NCI-H69 (cell line): Measurements from ENCODE around the gene SCN1B.

Source experiments
- DNase-seq: peaks from one replicate; lab custom pipeline; 2025; lab: John Stamatoyannopoulos, UW

SCN1B gene

DNA sequence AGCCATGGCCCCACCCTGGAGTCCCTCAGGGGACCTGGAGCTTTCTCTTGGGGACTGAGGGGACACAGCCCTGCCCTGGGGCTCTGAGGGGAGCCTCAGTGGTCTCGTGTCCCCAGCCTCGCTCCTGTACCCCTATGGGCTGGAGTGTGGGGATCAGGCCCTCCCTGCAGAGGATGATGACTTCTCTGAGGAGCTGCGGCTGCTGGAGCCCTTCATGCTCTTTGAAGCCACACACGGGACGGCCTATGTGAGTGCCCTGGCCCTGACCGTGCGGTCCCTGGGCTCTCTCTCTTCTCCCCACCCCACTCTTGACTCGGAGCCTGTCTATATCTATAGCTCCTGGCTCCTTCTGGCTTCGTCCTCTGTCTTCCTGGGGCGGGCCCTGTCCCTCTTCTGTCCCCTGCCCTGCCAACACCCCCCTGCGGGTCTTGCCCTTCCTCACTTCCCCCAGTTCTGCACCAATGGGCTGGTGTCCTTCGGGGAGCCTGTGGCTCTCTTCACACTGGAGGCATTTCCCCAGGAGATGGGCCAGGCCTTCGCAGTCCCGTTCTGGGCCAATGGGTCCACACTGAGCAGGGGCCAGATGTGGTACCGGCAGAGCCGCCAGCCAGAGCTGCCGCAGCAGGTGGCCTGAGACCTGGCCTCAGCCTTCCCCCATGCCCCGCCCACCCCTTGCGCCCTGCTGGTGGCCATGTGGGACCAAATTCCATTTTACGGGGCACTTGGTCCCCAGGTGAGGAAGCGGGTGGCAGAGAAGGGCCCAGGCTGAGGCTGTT is 44.3 kb downstream of the SCN1B start:
- DNase-seq, result no peak

DNA sequence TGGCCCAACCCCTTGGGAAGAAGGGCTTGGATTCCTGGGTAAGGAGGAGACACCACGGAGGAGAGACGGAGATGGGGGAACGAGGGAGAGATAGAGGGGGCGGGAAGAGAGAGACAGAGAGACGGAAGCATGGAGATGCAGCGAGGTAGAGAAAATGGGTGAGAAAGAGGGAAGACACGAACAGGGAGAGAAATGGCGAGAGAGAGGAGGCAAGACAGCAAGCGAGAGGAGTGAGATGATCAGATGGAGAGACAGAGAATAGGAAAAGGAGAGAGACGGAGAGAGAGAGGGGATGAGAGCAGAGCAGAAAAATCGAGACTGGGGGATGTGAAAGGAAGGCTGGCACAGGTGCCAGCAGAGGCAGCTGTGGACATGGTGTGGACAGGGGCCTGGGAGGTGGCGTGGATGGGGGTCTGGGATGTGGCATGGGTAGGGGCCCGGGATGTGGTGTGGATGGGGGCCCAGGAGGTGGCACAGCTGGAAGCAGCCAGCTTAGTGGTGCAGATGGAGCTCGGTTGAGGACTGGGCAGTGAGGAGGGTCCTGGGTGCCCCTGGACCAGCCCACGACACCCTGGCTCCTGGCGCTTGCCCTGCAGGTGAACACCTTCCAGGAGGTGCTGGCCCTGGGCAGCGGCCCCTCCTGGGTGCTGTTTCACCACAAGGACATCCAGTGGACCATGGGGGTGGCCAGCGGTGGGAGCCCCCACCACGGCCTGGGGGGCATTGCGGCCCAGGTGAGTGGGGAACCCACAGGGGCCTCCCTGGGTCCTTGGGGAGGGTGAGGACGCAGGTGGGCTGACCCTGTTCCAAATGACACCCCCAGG is 45.1 kb downstream of the SCN1B start:
- no peak for DNase-seq

DNA sequence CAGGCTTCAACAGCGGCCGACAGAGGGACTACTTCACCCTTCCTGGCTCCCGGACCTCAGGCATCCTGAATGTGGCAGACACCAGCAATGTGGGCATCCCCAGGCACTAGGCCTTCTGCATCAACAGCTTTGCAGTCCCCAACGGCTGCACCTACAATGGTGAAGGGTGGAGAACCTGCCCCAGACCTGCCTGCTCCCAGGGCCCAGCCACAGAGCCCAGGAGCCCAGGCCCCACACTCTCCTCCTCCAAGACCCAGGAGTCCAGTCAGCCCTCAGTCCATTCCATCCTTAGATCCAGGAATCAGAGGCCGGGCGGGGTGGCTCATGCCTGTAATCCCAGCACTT is 45.7 kb downstream of the SCN1B start:
- no peak for DNase-seq

DNA sequence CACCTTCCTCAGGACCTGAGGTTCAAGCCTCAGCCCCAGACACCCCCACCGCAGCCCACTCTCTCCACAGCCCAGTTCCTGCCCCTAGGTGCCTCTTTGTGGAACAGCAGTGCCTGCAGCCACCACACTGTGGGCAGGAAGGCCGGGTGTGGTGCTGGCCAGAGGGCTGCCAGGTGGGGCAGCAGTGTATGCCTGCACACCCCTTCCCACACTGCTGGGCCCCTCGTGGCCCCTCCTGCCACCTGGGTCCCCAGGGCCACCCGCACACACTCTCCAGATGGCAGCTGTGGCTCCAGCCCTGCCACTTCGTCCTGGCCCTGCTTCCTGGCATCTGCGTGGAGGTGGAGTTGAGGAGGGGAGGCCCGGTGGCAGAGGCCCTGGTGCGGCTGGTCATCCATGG is 46.4 kb downstream of the SCN1B start:
- no peak for DNase-seq

DNA sequence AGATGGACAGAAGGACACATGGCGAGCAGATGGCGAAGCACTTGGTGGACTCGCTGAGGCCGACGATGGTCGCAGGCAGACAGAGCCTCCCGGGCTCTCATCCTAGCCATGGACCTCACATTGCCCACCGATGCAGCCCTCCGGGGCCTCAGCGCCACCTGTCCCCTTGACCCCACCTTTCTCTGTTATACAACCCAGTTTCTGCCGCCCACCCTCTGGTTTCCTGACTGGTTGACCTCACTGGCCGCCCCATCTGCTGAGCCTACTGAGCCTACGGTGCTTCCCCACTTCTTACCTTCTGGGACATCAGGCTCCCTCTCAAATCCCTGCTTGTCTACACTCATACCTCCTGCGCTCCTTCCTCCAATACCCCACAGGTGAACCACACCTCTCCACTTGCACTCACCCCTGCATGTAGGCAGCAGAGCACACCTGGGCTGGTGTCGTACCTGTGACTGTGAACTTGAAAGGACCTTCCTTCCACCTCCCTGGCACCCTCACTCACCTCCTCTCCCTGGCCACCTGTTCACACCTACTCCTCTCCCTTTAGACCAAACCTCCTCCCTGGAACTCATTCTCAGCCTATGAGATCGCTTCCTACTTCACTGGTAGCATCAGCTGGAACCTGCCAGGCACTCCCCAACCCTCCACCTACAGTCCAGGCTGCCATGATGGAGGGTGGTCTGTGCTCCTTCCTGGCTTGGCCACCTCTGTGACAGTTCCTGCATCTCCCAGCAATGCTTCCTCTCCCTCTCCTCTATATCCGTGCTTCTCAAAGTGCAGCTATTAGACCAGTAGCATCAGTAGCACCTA is 47.3 kb downstream of the SCN1B start:
- no peak for DNase-seq

DNA sequence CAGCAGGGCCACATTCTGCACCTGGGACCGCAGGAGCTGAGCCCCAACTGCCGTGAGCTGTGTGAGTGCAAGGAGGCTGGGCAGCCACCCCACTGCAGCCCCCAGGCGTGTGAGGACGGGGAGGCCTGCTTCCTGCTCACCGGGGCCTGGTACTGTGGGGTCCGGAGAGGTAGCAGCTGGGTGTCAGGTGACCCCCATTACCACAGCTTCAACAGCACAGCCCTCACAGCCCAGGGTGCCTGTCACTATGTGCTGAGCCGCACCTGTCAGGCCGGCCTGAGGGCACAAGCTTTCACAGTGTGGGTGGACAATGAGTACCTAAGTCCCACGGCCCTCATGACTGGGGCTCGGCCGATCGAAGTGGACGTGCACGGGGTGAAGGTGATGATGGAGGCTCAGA is 49.6 kb downstream of the SCN1B start:
- DNase-seq, result no peak

DNA sequence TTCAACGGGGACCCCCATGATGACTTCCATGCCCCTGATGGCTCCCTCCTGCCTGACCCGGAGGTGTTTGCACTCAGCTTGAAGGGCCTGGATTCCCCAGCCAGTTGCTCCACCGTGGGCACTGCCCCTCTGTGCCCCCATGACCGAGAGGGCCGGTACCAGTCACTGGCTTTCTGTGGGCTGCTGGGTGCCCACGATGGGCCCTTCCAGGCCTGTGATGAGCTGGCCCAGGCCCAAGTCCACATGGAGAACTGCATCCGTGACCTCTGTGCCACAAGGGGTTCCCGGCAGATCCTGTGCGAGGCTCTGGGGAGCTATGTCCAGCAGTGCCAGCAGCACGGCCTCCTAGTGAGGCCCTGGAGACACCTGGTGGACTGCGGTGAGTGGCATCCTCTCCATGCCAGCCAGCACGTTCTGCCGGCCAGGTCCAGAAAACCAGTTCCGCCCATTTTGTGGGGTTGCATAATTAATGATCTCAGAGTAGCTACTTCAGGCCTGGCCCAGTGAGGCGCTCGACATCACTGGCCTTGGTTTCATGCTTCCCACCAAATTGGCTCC is 50.4 kb downstream of the SCN1B start:
- DNase-seq, result no peak

DNA sequence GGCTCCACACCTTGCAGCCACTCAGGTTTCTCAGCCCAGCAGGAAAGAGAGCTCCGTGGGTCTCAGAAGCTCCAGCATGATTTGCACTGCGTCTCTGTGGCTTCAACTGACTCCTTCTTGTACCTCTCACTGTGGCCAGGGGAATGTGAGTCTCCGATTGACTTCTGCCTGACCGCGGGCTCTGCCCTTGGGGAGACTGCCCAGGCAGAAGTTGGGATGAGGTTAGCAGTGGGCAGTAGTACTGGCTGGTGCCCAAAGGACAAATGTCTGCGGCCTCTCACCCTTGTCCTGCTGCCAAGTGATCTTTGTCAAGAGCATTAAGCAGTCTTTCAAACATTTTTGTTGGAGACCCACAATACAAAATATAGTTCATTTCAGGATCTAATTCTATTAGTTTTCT is 50.9 kb downstream of the SCN1B start:
- no peak for DNase-seq

DNA sequence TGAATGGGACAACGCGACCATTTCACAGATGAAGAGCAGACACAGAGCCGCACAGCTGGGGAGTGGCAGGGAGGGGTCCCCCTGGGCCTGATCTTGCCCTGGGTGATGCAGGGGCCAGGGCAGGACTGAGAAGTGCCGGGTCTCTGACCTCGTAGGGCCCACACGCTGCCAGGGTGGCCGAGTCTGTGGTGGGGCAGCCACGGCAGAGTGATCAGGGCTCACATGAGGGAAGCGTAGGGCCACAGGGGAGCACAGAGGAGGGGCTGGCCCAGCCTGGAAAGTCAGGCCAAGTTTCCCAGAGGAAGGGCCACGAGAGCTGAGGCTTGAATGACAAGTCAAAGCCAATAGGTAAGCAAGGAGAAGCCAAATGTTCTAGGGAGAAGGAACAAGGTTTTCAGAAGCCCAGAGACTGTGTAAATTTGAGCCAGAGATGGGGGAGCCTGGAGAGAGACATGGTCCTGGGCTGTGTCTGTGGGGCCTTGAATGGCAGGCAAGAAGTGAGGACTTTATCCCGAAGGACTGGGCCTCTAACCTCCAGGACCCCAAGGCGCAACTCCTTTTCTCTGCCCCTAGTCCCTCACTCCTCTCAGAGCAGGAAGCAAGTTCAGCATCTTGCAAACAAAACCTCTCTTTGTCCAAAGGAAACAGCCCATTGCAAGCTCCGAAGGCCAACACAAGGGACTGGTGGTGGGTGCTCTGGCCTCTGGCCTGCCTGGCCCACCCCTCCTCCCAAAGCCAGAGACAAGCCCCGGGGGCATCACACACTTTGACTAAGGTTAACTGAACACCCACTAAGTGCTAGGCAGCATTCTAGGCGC is 53.6 kb downstream of the SCN1B start:
- DNase-seq, result no peak

DNA sequence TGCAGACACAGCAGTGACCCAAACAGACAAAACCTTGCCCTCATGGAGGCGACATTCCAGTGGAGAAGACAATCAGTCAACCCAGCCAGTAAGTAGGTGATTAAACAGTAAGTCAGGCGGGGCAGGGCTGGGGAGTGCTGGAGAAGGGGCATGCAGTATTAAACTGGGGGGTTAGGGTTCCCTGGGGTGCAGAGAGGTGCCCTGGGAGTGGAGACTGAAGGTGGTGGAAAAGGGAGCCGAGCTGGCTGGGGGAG is 54.2 kb downstream of the SCN1B start:
- DNase-seq, result no peak

DNA sequence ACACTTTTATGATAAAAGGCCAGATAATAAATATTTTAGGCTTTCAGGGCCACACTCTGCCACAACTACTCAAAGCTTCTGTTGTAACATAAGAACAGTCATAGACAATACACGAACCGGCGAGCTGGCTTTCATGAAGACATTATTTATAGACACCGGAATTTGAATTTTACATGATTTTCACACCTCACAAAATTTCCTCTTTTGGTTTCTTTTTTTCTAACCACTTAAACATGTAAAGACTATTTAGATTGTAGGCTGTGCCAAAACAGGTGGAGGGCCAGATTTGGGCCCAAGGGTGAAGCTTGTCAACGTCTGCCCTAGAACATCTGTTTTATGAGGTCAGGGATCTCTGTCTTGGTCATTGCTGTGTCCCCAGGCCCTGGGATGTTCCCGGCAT is 55.7 kb downstream of the SCN1B start:
- DNase-seq, result no peak

DNA sequence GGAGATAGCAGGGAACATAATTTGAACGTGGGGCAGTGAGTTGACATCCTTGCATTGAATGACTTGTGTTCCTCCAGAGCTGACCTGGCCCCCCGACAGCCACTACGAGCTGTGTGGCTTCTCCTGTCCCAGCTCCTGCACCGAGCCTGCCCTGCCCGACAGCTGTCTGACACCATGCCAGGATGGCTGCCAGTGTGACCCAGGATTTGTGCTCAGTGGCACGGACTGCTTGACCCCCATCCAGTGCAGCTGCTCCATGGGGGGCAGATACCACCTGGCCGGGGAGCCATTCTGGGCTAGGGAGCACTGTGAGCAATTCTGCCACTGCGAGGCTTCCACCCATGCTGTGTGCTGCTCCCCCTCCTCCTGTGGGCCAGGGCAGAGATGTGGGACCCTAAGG is 56.2 kb downstream of the SCN1B start:
- DNase-seq, result no peak

DNA sequence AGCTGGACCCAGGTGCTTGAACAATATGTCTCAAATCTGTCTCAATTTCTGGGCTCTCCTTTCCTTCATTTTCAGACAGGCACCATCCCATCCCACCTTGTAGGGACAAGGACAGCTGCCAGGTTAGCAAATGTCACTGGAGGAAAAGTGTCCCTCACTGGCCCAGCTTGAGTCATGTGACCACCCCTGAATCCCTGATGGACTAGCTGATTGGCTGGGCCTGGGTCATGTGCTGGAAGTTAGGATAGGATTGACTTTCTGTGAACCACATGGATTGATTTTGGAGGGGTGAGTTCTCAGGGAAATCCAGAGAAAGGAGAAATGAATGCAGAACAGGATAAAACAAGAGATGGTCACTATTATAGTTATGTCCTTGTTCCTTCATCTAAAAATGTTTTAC is 57.1 kb downstream of the SCN1B start:
- no peak for DNase-seq

DNA sequence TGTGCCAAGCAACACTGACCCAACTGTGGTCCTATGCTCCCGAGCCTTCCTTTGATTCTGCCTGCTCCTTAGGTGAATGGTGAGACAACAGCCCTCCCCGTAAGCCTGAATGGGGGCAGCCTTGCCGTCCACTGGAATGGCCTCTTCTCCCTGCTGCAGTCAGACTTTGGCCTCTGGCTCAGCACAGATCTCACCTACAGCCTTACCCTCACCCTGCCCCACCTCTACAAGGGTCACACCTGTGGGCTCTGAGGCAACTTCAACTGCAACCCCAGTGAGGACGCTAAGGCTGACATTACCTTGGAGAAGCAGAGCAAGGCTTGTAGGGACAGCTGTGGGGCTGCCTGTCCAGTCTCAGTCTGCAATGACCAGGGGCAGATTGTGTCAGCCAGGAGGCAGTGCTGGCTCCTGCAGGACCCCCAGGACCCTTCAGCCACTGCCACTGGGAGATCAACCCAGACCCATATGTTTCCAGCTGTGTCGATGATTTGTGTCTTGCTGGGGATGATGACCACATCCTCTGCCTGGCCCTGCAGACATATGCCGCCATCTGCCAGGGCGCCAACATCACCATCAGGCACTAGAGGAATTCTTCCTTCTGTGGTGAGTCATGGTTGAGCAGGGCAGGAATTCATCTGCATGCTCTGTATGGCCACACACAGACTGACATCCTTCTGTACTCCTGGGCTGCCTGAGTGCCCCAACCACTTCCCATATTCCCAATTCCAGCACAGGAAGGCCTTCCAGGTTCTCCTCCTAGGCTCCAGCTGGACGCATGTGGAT is 58.1 kb downstream of the SCN1B start:
- DNase-seq, result peak; percentile 64

DNA sequence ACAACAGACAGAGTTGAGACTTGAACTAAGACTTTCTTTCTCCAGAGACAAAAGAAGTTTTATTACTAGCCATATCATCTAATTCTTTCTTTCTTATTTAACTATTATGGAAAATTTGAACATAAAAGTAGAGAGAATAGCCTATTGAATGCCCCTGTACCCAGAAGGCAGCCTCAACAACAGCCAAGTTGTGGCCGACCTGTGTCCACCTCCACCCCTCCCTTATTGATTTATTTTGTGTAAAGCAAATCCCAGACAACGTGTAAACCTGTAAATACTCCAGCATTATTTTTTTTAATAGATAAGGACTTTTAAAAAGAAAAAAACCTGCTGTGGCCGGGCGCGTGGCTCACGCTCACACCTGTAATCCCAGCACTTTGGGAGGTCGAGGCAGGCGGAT is 59.3 kb downstream of the SCN1B start:
- no peak for DNase-seq
